Stimulated activated naive CD8-positive, alpha-beta T cell treated with anti-CD3 and anti-CD28 coated beads, Interleukin-15, amount 100 ng/mL, for 72 hours (primary cell): ENCODE measurements around the gene MLXIPL.

Experiments
- ATAC-seq: fragments of 150-1000 bp; cut with Tn5 transposase; 2 replicates; pipeline ENCODE4 v1.10.0; 2021; ENCODE audit warnings: mild to moderate bottlenecking, moderate library complexity
- DNase-seq, 2 donors: peaks; one replicate each; pipeline ENCODE4 v3.0.0; 2021 to 2022
- H3K27ac Mint-ChIP-seq, 2 donors: one replicate each; pipeline ENCODE4 v1.8.0; 2022; ENCODE audit warnings: mild to moderate bottlenecking in 2 of 2, mixed read lengths in 2 of 2, moderate library complexity in 2 of 2
- H3K27me3 Mint-ChIP-seq: one replicate; pipeline ENCODE4 v1.8.0; 2022; ENCODE audit warnings: mixed read lengths
- H3K4me1 Mint-ChIP-seq: one replicate; pipeline ENCODE4 v1.8.0; 2022; ENCODE audit warnings: mild to moderate bottlenecking, mixed read lengths
- H3K4me3 Mint-ChIP-seq, 2 donors: one replicate each; pipeline ENCODE4 v1.8.0; 2022; ENCODE audit warnings: mild to moderate bottlenecking in 2 of 2, mixed read lengths in 2 of 2, moderate library complexity in 1 of 2
- H3K9me3 Mint-ChIP-seq, 2 donors: one replicate each; pipeline ENCODE4 v1.8.0; 2022; ENCODE audit warnings: mixed read lengths in 2 of 2

MLXIPL gene

GRCh38 chr7:73648593-73649332 is 24.4 kb upstream of the MLXIPL start:
- Mint-ChIP-seq H3K4me3 (peak overlapping the region; percentile 78), H3K27me3 (peaks cover 84% of the 10 kb centered on the region), H3K9me3 (no peaks in the 10 kb centered on the region), H3K27ac (peak overlapping the region in 1 of 2 donors; percentile 48), H3K4me1 (peaks cover 19% of the 10 kb centered on the region)
- DNase-seq (no peak), ATAC-seq (no peak)

GRCh38 chr7:73647725-73648592 is 23.6 kb upstream of the MLXIPL start:
- ATAC-seq (peak; percentile 82), DNase-seq (peak; percentile 38 to 43)
- H3K27ac Mint-ChIP-seq = peak overlapping the region in 1 of 2 donors; percentile 63
- H3K9me3 Mint-ChIP-seq = no peaks in the 10 kb centered on the region
- H3K27me3 Mint-ChIP-seq = peaks cover 82% of the 10 kb centered on the region
- peak overlapping the region; percentile 78 for H3K4me3 Mint-ChIP-seq
- peaks cover 19% of the 10 kb centered on the region for H3K4me1 Mint-ChIP-seq

- peaks cover 74% of the 10 kb centered on the region for H3K27me3 Mint-ChIP-seq
- H3K4me1 Mint-ChIP-seq = peaks cover 19% of the 10 kb centered on the region
- H3K4me3 Mint-ChIP-seq = peak overlapping the region in 1 of 2 donors; percentile 31
- DNase-seq (no peak), ATAC-seq (no peak)
- H3K27ac Mint-ChIP-seq = peak overlapping the region in 1 of 2 donors; percentile 23
- H3K9me3 Mint-ChIP-seq = peaks cover 0 to under 1% of the 10 kb centered on the region in 2 donors
These were observed 22.7 kb upstream of the MLXIPL start for GRCh38 chr7:73646785-73647724.

GRCh38 chr7:73645643-73646174 is 21.4 kb upstream of the MLXIPL start:
- H3K27me3 Mint-ChIP-seq = peaks cover 65% of the 10 kb centered on the region
- H3K27ac Mint-ChIP-seq = no peak overlapping the region
- DNase-seq (no peak), ATAC-seq (no peak)
- no peak overlapping the region for H3K4me3 Mint-ChIP-seq
- H3K9me3 Mint-ChIP-seq = peaks cover 0 to 4% of the 10 kb centered on the region in 2 donors
- H3K4me1 Mint-ChIP-seq = peaks cover 19% of the 10 kb centered on the region

DNA sequence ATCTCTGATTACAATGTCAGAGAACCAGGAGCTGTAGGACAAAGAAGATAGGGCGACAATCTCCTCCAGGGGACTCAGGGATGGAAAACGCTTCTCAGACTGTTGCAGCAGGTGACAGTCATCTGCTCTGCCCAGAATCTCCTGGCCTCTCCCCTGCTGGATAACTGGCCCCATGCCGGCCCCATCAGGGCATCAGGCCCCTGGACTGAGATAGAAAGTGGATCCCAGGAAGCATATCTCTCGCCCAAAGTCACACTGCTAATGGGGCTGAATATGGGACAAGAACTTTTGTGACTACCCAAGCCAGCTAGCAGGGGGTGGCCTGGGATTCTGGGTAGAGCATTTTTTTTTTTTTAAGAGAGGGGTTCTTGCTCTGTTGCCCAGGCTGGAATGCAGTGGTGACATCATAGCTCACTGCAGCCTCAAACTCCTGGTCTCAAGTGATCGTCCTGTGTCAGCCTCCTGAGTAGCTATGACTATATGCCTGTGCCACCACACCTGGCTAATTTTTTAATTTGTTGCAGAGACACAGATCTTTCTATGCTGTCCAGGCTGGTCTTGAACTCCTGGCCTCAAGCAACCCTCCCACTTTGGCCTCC is 20.5 kb upstream of the MLXIPL start:
- Mint-ChIP-seq H3K27ac (no peak overlapping the region), H3K4me3 (no peak overlapping the region), H3K9me3 (peaks cover 0 to 4% of the 10 kb centered on the region in 2 donors), H3K4me1 (peaks cover 19% of the 10 kb centered on the region), H3K27me3 (peaks cover 55% of the 10 kb centered on the region)
- ATAC-seq (no peak), DNase-seq (no peak)

DNA sequence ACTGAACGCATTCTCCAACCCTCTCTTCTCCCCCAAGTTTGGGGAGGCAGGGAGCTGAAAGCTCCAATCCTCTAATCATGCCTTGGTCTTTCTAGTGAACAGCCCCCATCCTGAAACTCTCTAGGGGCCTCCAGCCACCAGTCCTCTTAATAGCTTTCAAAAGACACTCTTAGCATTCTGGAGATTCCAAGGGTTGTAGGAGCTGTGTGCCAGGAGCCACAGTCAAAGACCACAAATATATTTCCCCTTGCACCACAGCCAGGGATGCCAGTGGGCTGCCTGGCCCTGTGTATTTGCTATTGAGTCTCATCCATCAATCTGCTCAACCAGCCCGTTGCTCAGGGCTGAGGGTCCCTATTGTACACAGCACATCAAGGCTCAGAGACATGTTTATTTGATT is 18.5 kb upstream of the MLXIPL start:
- Mint-ChIP-seq H3K27ac (no peak overlapping the region), H3K4me3 (no peak overlapping the region), H3K4me1 (no peaks in the 10 kb centered on the region), H3K27me3 (peaks cover 36% of the 10 kb centered on the region), H3K9me3 (peaks cover 0 to 4% of the 10 kb centered on the region in 2 donors)
- ATAC-seq = no peak
- no peak for DNase-seq

DNA sequence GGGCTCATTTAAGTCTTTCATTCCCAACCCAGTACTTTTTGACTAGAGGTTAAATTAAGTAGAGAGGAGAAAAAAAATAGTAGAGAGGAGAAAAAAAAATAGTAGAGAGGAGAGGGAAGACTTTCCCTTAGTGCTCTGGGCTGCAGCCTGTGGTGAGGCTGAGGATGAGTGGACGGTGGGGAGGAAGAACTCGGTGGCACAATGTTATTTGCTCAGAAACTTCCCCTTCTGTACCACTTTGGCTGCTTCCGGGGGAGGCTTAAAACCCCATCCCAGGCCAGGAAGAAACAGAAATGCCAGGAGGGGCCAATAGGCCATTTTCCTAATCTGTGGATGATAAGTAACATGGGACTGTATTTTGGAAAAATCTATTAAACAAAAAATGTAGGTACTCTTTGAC is 14.6 kb upstream of the MLXIPL start:
- no peak for DNase-seq
- H3K4me3 Mint-ChIP-seq = no peak overlapping the region
- H3K27ac Mint-ChIP-seq = no peak overlapping the region
- peaks cover under 1% of the 10 kb centered on the region for H3K27me3 Mint-ChIP-seq
- H3K9me3 Mint-ChIP-seq = peaks cover 0 to 4% of the 10 kb centered on the region in 2 donors
- no peak for ATAC-seq
- H3K4me1 Mint-ChIP-seq = peaks cover 5% of the 10 kb centered on the region

DNA sequence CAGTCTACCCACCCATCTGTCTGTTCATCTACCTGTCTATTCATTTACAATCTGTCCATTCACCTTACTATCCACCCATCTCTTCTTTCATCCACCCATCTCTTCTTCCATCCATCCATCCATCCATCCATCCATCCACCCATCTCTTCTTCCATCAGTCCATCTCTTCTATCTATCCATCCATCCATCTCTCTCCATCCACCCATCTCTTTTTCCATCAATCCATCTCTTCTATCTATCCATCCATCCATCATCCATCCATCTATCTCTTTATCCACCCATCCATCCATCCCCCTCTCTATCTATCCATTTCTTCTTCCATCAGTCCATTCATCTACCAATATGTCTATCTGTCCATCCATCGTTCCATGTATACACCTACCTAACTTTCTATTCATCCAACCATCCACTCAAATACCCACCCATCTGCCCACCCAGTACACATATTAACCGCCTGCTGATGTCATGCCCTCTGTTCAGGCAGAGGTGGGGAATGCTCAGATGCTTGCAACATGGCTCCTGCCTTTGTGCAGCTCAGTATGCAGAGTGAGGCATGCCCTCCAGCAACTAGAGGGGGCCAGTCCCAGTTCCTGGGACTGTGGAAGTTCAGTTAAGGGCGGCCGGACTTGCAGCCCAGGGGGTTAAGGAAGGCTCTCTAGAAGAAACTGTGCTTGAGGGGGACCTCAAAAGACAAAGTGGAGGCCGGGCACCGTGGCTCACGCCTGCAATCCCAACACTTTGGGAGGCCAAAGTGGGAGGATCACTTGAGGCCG is 11.3 kb upstream of the MLXIPL start:
- no peak for ATAC-seq

DNA sequence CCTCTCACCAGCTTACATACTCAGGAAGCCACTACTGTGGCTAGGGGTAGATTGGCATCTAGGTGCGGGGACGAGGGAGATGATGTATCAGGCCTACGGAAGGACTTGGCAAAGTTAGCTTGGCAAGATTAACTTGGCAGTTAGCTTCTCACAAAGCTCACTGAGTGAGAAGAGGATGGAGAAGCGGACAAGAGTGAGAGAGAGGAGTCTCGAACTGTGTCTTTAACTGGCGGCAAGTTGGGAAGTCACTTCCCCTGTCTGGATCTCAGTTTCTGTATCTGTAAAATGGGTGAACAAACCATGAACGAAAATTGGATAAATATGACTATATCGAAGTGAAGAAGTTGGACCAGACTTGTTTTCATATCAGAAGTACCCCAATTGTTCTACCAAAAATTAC is 9.5 kb upstream of the MLXIPL start:
- DNase-seq (no peak), ATAC-seq (no peak)
- H3K9me3 Mint-ChIP-seq = no peaks in the 10 kb centered on the region
- H3K27me3 Mint-ChIP-seq = peaks cover 33% of the 10 kb centered on the region
- H3K27ac Mint-ChIP-seq = no peak overlapping the region
- peaks cover 5% of the 10 kb centered on the region for H3K4me1 Mint-ChIP-seq
- H3K4me3 Mint-ChIP-seq = no peak overlapping the region

More for the DNA sequence above, 11.3 kb upstream of the MLXIPL start:
- no peak for DNase-seq
- no peak overlapping the region for H3K4me3 Mint-ChIP-seq
- H3K27ac Mint-ChIP-seq = no peak overlapping the region
- peaks cover 5% of the 10 kb centered on the region for H3K4me1 Mint-ChIP-seq
- no peaks in the 10 kb centered on the region for H3K9me3 Mint-ChIP-seq
- peaks cover 27% of the 10 kb centered on the region for H3K27me3 Mint-ChIP-seq

DNA sequence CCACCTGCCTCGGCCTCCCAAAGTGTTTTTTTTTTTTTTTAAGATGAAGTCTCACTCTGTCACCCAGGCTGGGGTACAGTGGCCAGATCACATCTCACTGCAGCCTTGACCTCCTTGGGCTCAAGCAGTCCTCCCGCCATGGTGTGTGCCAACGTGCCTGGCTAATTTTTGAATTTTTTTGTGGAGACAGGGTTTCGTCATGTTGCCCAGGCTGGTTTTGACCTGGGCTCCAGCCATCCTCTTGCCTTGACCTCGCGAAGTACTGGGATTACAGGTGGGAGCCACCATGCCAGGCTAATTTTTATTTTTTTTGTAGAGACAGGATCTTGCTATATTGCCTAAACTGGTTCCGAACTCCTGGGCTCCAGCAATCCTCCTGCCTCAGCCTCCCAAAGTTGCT is 9.0 kb upstream of the MLXIPL start:
- H3K4me1 Mint-ChIP-seq = peaks cover 5% of the 10 kb centered on the region
- H3K27me3 Mint-ChIP-seq = peaks cover 38% of the 10 kb centered on the region
- no peaks in the 10 kb centered on the region for H3K9me3 Mint-ChIP-seq
- H3K27ac Mint-ChIP-seq = no peak overlapping the region
- H3K4me3 Mint-ChIP-seq = no peak overlapping the region
- DNase-seq (no peak), ATAC-seq (no peak)

DNA sequence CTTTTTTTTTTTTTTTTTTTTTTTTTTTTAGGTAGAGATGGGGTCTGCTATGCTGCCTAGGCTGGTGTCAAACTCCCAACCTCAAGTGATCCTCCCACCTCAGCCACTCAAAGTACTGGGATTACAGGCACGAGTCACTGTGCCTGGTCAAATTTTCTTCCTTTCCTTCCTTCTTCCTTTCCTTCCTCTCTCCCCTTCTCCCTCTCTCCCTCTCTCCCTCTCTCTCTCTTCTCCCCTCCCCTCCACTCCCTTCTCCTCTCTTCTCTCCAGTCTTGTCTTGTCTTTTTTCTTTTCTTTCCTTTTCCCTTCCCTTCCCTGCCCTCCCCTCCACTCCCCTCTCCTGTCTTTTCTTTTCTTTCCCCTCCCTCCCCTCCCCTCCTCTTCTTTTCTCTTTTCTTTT is 7.2 kb upstream of the MLXIPL start:
- DNase-seq = no peak
- H3K9me3 Mint-ChIP-seq = no peaks in the 10 kb centered on the region
- peaks cover 56% of the 10 kb centered on the region for H3K27me3 Mint-ChIP-seq
- no peak overlapping the region for H3K27ac Mint-ChIP-seq
- H3K4me3 Mint-ChIP-seq = no peak overlapping the region
- H3K4me1 Mint-ChIP-seq = peaks cover 5% of the 10 kb centered on the region
- no peak for ATAC-seq

DNA sequence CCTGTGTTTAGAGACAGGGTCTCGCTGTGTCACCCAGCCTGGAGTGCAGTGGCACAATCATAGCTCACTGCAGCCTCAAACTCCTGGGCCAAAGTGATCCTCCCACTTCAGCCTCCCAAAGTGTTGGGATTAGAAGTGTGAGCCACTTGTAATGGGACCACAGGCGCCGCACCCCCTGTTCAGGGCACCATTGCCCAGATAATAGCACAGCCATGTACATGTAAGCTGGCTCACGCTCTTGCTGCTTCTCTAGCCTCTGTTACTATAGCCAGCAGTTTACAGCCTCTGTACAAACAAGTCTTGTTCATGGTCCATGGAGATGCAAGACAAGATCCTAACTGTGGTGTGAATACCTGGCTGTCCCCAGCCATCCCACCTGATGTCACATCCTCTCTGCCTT is 4.2 kb upstream of the MLXIPL start:
- Mint-ChIP-seq H3K9me3 (no peaks in the 10 kb centered on the region), H3K27me3 (peaks cover 82% of the 10 kb centered on the region), H3K4me1 (peaks cover 6% of the 10 kb centered on the region), H3K27ac (no peak overlapping the region), H3K4me3 (no peak overlapping the region)
- DNase-seq (no peak), ATAC-seq (no peak)

- peaks cover 82% of the 10 kb centered on the region for H3K27me3 Mint-ChIP-seq
- H3K4me3 Mint-ChIP-seq = no peak overlapping the region
- no peak for DNase-seq
These were observed 2.5 kb upstream of the MLXIPL start for GRCh38 chr7:73626814-73627213.

DNA sequence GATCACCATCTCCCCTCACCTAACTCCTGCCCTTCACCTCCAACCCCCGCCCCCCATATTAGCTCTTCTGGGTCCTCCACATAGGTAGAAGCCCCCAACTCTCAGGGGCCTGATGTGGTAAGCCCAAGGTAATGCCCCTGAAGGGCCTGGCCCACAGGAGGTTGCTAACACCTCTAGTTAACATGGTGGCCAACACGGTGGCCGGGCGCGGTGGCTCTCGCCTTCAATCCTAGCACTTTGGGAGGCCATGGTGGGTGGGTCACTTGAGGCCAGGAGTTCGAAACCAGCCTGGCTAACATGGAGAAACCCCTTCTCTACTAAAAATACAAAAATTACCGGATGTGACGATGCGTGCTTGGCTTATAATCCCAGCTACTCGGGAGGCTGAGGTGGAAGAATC is 954 bp upstream of the MLXIPL start:
- peaks cover 16% of the 10 kb centered on the region for H3K4me1 Mint-ChIP-seq
- no peaks in the 10 kb centered on the region for H3K9me3 Mint-ChIP-seq
- ATAC-seq = no peak

More at GRCh38 chr7:73626814-73627213, 2.5 kb upstream of the MLXIPL start:
- Mint-ChIP-seq H3K4me1 (peaks cover 16% of the 10 kb centered on the region), H3K9me3 (no peaks in the 10 kb centered on the region), H3K27ac (no peak overlapping the region)
- ATAC-seq = no peak

More for the DNA sequence above, 954 bp upstream of the MLXIPL start:
- Mint-ChIP-seq H3K27me3 (peaks cover 88% of the 10 kb centered on the region), H3K4me3 (no peak overlapping the region), H3K27ac (no peak overlapping the region)
- DNase-seq = no peak
